ENCODE measurements around the gene ADAMTS4. TPM values are rescaled to one million over a fixed set of nuclear protein-coding genes. Genes with fewer than 3 reads are reported as not detected.
"Not testable (repeated sequence)": the region's sequence is repeated elsewhere in the genome, so short reads cannot be mapped to it uniquely, and the experiment has no call there.

Gene ADAMTS4
- total RNA-seq, 1 donor from 2014 or later, result 2.7 TPM

DNA sequence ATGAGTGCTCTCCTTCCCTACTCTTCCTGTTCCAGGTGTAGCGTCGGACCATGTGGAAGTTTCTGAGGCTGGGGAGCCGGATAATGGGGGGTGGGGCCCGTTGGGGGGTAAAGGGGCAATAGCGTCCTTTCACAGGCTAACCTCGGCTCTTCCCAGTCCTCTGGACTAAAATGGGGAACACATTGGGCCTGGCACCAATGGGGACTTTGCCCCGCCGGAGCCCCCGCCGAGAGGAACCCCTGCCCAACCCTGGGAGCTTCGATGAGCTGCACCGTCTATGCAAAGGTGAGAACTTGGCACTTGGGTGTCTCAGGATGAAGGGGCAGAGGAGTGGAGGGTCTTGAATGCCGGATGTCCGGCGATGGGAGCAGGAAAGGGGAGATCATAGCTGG lies 27.5 kb upstream of the ADAMTS4 start:
- Histone ChIP-seq H3K79me2 (ENCODE audit: insufficient read depth, low read length) (peaks cover 8% of the 10 kb centered on the region), H3K9me3 (ENCODE audit: insufficient read depth, low read depth, low read length) (no peaks in the 10 kb centered on the region), H3K4me2 (ENCODE audit: low read length) (peak overlapping the region; percentile 95), H3K27me3 (ENCODE audit: insufficient read depth, low read length) (no peaks in the 10 kb centered on the region), H2AFZ (ENCODE audit: low read depth, low read length) (peak overlapping the region; percentile 91), H3K27ac (ENCODE audit: low read depth, low read length) (peak overlapping the region; percentile 68), H3K4me1 (ENCODE audit: insufficient read depth, low read length) (peaks cover 11% of the 10 kb centered on the region), H3K36me3 (ENCODE audit: insufficient read depth, low read length) (peaks cover 12% of the 10 kb centered on the region), H3K9ac (ENCODE audit: low read length) (peak overlapping the region; percentile 93), H3K4me3 (ENCODE audit: insufficient read depth, low read depth, low read length) (peak overlapping the region; percentile 91), H4K20me1 (ENCODE audit: insufficient read depth, low read length) (no peaks in the 10 kb centered on the region)
- DNase-seq (ENCODE audit: low read depth) (no peak), FAIRE-seq (no peak)
- peak overlapping the region; percentile 98 for H3K27ac Mint-ChIP-seq (ENCODE audit: unreplicated experiment)
- peaks cover 11% of the 10 kb centered on the region for H3K27me3 Mint-ChIP-seq (ENCODE audit: low read depth, unreplicated experiment)
- no peak for TF ChIP-seq EZH2 (IDR thresholded peaks at IDR 0.05; ENCODE audit: insufficient read depth, low read length)
- TF ChIP-seq, protein P1, sequence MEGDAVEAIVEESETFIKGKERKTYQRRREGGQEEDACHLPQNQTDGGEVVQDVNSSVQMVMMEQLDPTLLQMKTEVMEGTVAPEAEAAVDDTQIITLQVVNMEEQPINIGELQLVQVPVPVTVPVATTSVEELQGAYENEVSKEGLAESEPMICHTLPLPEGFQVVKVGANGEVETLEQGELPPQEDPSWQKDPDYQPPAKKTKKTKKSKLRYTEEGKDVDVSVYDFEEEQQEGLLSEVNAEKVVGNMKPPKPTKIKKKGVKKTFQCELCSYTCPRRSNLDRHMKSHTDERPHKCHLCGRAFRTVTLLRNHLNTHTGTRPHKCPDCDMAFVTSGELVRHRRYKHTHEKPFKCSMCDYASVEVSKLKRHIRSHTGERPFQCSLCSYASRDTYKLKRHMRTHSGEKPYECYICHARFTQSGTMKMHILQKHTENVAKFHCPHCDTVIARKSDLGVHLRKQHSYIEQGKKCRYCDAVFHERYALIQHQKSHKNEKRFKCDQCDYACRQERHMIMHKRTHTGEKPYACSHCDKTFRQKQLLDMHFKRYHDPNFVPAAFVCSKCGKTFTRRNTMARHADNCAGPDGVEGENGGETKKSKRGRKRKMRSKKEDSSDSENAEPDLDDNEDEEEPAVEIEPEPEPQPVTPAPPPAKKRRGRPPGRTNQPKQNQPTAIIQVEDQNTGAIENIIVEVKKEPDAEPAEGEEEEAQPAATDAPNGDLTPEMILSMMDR (IDR thresholded peaks at IDR 0.05; ENCODE audit: insufficient read depth, low read depth, low read length), result no peak
- no peaks in the 10 kb centered on the region for H3K9me3 Mint-ChIP-seq (ENCODE audit: unreplicated experiment)
- H3K4me3 Mint-ChIP-seq (ENCODE audit: unreplicated experiment), result peak overlapping the region; percentile 100
- H3K4me1 Mint-ChIP-seq (ENCODE audit: low read depth, unreplicated experiment), result peaks cover 15% of the 10 kb centered on the region
- peaks cover 14% of the 10 kb centered on the region for H3K36me3 Mint-ChIP-seq (ENCODE audit: low read depth, unreplicated experiment)

GRCh38 chr1:161225534-161226319 lies 26.9 kb upstream of the ADAMTS4 start, which contains the start of gene TOMM40L:
TOMM40L (plus strand) TSS chr1:161226060; CDS start chr1:161226490, 430 bp downstream.
- Histone ChIP-seq H3K27me3 (ENCODE audit: insufficient read depth, low read length) (no peaks in the 10 kb centered on the region), H3K9ac (ENCODE audit: low read length) (peak within 1 kb of the TSS; percentile 93), H2AFZ (ENCODE audit: low read depth, low read length) (peak within 1 kb of the TSS; percentile 91), H3K27ac (ENCODE audit: low read depth, low read length) (peak within 1 kb of the TSS; percentile 68), H3K36me3 (ENCODE audit: insufficient read depth, low read length) (peaks cover 12% of the 10 kb centered on the region), H3K4me1 (ENCODE audit: insufficient read depth, low read length) (peaks cover 11% of the 10 kb centered on the region), H3K9me3 (ENCODE audit: insufficient read depth, low read depth, low read length) (no peaks in the 10 kb centered on the region), H3K4me3 (ENCODE audit: insufficient read depth, low read depth, low read length) (peak within 1 kb of the TSS; percentile 91), H3K4me2 (ENCODE audit: low read length) (peak within 1 kb of the TSS; percentile 95), H3K79me2 (ENCODE audit: insufficient read depth, low read length) (peaks cover 8% of the 10 kb centered on the region), H4K20me1 (ENCODE audit: insufficient read depth, low read length) (no peaks in the 10 kb centered on the region)
- no peaks in the 10 kb centered on the region for H3K9me3 Mint-ChIP-seq (ENCODE audit: unreplicated experiment)
- peak within 1 kb of the TSS; percentile 100 for H3K4me3 Mint-ChIP-seq (ENCODE audit: unreplicated experiment)
- DNase-seq (ENCODE audit: low read depth) (peak; percentile 99), FAIRE-seq (no peak)
- H3K27ac Mint-ChIP-seq (ENCODE audit: unreplicated experiment), result peak within 1 kb of the TSS; percentile 98
- H3K36me3 Mint-ChIP-seq (ENCODE audit: low read depth, unreplicated experiment), result peaks cover 12% of the 10 kb centered on the region
- TF ChIP-seq, protein P1 (IDR thresholded peaks at IDR 0.05; ENCODE audit: insufficient read depth, low read depth, low read length), result peak; percentile 45
- no peak for TF ChIP-seq EZH2 (IDR thresholded peaks at IDR 0.05; ENCODE audit: insufficient read depth, low read length)
- H3K27me3 Mint-ChIP-seq (ENCODE audit: low read depth, unreplicated experiment), result peaks cover 11% of the 10 kb centered on the region
- H3K4me1 Mint-ChIP-seq (ENCODE audit: low read depth, unreplicated experiment), result peaks cover 15% of the 10 kb centered on the region

DNA sequence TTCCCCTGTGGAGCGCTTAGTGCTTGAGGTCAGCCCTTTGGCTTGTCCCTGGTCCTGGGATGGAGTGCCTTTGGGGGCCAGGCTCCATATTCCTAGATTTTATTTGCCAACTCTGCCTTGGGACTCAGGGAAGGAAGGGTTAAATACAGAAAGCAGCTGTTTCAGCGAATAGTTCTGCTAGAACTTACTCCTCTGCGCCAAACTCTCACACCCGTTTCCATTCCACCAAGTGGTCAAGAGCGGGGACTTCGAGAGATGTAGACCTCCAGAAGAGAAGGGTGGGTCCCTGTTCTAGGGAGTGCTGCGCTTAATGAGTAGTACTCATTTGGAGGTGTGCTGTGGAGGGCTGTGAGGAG lies 26.3 kb upstream of the ADAMTS4 start:
- Histone ChIP-seq H3K4me1 (ENCODE audit: insufficient read depth, low read length) (peaks cover 11% of the 10 kb centered on the region), H3K79me2 (ENCODE audit: insufficient read depth, low read length) (peaks cover 8% of the 10 kb centered on the region), H3K27me3 (ENCODE audit: insufficient read depth, low read length) (no peaks in the 10 kb centered on the region), H3K4me3 (ENCODE audit: insufficient read depth, low read depth, low read length) (no peak overlapping the region), H4K20me1 (ENCODE audit: insufficient read depth, low read length) (no peaks in the 10 kb centered on the region), H3K9ac (ENCODE audit: low read length) (no peak overlapping the region), H3K4me2 (ENCODE audit: low read length) (peak overlapping the region; percentile 55), H3K27ac (ENCODE audit: low read depth, low read length) (no peak overlapping the region), H3K36me3 (ENCODE audit: insufficient read depth, low read length) (peaks cover 11% of the 10 kb centered on the region), H2AFZ (ENCODE audit: low read depth, low read length) (peak overlapping the region; percentile 78), H3K9me3 (ENCODE audit: insufficient read depth, low read depth, low read length) (no peaks in the 10 kb centered on the region)
- no peak for TF ChIP-seq EZH2 (IDR thresholded peaks at IDR 0.05; ENCODE audit: insufficient read depth, low read length)
- TF ChIP-seq, protein P1 (IDR thresholded peaks at IDR 0.05; ENCODE audit: insufficient read depth, low read depth, low read length), result no peak
- Mint-ChIP-seq H3K9me3 (ENCODE audit: unreplicated experiment) (no peaks in the 10 kb centered on the region), H3K36me3 (ENCODE audit: low read depth, unreplicated experiment) (peaks cover 9% of the 10 kb centered on the region), H3K4me1 (ENCODE audit: low read depth, unreplicated experiment) (peaks cover 15% of the 10 kb centered on the region), H3K4me3 (ENCODE audit: unreplicated experiment) (peak overlapping the region; percentile 11), H3K27ac (ENCODE audit: unreplicated experiment) (peak overlapping the region; percentile 17), H3K27me3 (ENCODE audit: low read depth, unreplicated experiment) (peaks cover 11% of the 10 kb centered on the region)
- FAIRE-seq (no peak), DNase-seq (ENCODE audit: low read depth) (no peak)

GRCh38 chr1:161224695-161225087 lies 25.8 kb upstream of the ADAMTS4 start:
- H3K4me1 Mint-ChIP-seq (ENCODE audit: low read depth, unreplicated experiment), result peaks cover 15% of the 10 kb centered on the region

More at GRCh38 chr1:161224695-161225087, 25.8 kb upstream of the ADAMTS4 start:
- H3K9ac ChIP-seq (ENCODE audit: low read length); H3K9me3 ChIP-seq (ENCODE audit: insufficient read depth, low read depth, low read length); H4K20me1 ChIP-seq (ENCODE audit: insufficient read depth, low read length); H2AFZ ChIP-seq (ENCODE audit: low read depth, low read length); H3K27ac Mint-ChIP-seq (ENCODE audit: unreplicated experiment); H3K4me3 ChIP-seq (ENCODE audit: insufficient read depth, low read depth, low read length); FAIRE-seq; H3K27me3 ChIP-seq (ENCODE audit: insufficient read depth, low read length); DNase-seq (ENCODE audit: low read depth); H3K4me3 Mint-ChIP-seq (ENCODE audit: unreplicated experiment); H3K79me2 ChIP-seq (ENCODE audit: insufficient read depth, low read length); H3K4me2 ChIP-seq (ENCODE audit: low read length); H3K27ac ChIP-seq (ENCODE audit: low read depth, low read length); H3K36me3 Mint-ChIP-seq (ENCODE audit: low read depth, unreplicated experiment); H3K9me3 Mint-ChIP-seq (ENCODE audit: unreplicated experiment); H3K36me3 ChIP-seq (ENCODE audit: insufficient read depth, low read length): not testable (repeated sequence)
- H3K4me1 ChIP-seq (ENCODE audit: insufficient read depth, low read length), result peaks cover 11% of the 10 kb centered on the region
- H3K27me3 Mint-ChIP-seq (ENCODE audit: low read depth, unreplicated experiment), result peaks cover 11% of the 10 kb centered on the region
